Endometrial microvascular endothelial cells (primary cell): ENCODE results near the gene P2RX2. TPM values are rescaled to one million over a fixed set of nuclear protein-coding genes. Genes with fewer than 3 reads are reported as not detected.

Experiments used
- in situ Hi-C: cut with HindIII; loops from 2 replicates; pipeline ENCODE4 v1.10.0; 2017; ENCODE audit warnings: low sequenced_read_pairs, low pct_unique_long_range_greater_than_20kb; ENCODE audit errors: inconsistent ontology term
- total RNA-seq: library from RNA; depleted of rRNA; stranded (reverse); fragments of >200 nt; gene quantifications from one replicate; pipeline ENCODE4 v1.2.3, GENCODE V29; 2015; ENCODE audit errors: inconsistent ontology term

Gene P2RX2
- total RNA-seq, 1 donor from 2014 or later: not detected

GRCh38 chr12:132600048-132601032 lies 18.2 kb upstream of the P2RX2 start:
- in situ Hi-C loops: no loop called here

- in situ Hi-C loops: no loop called here
Measured at GRCh38 chr12:132601171-132601883, 17.2 kb upstream of the P2RX2 start.

- in situ Hi-C loops: no loop called here
Measured at GRCh38 chr12:132602572-132603239, 15.9 kb upstream of the P2RX2 start.

- in situ Hi-C loops: no loop called here
Measured at GRCh38 chr12:132603240-132604150, 15.1 kb upstream of the P2RX2 start.

GRCh38 chr12:132604151-132604618 lies 14.4 kb upstream of the P2RX2 start:
- in situ Hi-C loops: no loop called here

GRCh38 chr12:132604668-132605441 lies 13.7 kb upstream of the P2RX2 start:
- in situ Hi-C loops: no loop called here

- in situ Hi-C loops: no loop called here
Measured at GRCh38 chr12:132605892-132606291, 12.7 kb upstream of the P2RX2 start.

- in situ Hi-C loops: no loop called here
Measured at GRCh38 chr12:132606466-132606865, 12.1 kb upstream of the P2RX2 start.

GRCh38 chr12:132606927-132607326 lies 11.6 kb upstream of the P2RX2 start:
- in situ Hi-C loops: no loop called here

GRCh38 chr12:132608231-132609171 lies 10.1 kb upstream of the P2RX2 start:
- in situ Hi-C loops: no loop called here

GRCh38 chr12:132610051-132610759 lies 8.4 kb upstream of the P2RX2 start, which contains the start of gene LRCOL1:
Gene LRCOL1 (minus strand): TSS chr12:132610582. CDS start chr12:132606251, 4,331 bp downstream.
- in situ Hi-C loops: no loop called here

GRCh38 chr12:132610866-132611602 lies 7.5 kb upstream of the P2RX2 start:
- in situ Hi-C loops: no loop called here

- in situ Hi-C loops: no loop called here
Measured at GRCh38 chr12:132611620-132612019, 7.0 kb upstream of the P2RX2 start.

GRCh38 chr12:132614029-132614428 lies 4.5 kb upstream of the P2RX2 start:
- in situ Hi-C loops: no loop called here

- in situ Hi-C loops: no loop called here
Measured at GRCh38 chr12:132614861-132615578, 3.6 kb upstream of the P2RX2 start.
